Calu3 (cell line): ENCODE measurements around the gene BCR. TPM values are rescaled to one million over a fixed set of nuclear protein-coding genes. Genes with fewer than 3 reads are reported as not detected.

ENCODE experiments used
- BruUV-seq: library from RNA; stranded (reverse); fragments of 400-500 nt; replicated peaks from 2 replicates; lab custom pipeline; 2021; lab: Mats Ljungman, UMichigan
- CTCF ChIA-PET: fragments of 300-600 bp; sonication (Branson Sonifier 250); formaldehyde crosslinking; loops from one replicate; lab custom pipeline; 2022; ENCODE audit warnings: antibody characterized with exemption; lab: Charles Lee
- DNase-seq: peaks from one replicate; pipeline ENCODE4 v3.0.0; 2022
- H3K27ac Mint-ChIP-seq: one replicate; pipeline ENCODE4 v1.8.0; 2022; ENCODE audit warnings: mixed read lengths; ENCODE audit not compliant: unreplicated experiment
- H3K27me3 Mint-ChIP-seq: one replicate; pipeline ENCODE4 v1.8.0; 2022; ENCODE audit warnings: mixed read lengths; ENCODE audit not compliant: unreplicated experiment
- H3K36me3 Mint-ChIP-seq: one replicate; pipeline ENCODE4 v1.8.0; 2022; ENCODE audit warnings: mild to moderate bottlenecking, moderate library complexity, mixed read lengths; ENCODE audit not compliant: insufficient read depth, unreplicated experiment
- H3K4me1 Mint-ChIP-seq: one replicate; pipeline ENCODE4 v1.8.0; 2022; ENCODE audit warnings: mild to moderate bottlenecking, low read depth, mixed read lengths; ENCODE audit not compliant: unreplicated experiment
- H3K4me3 Mint-ChIP-seq: one replicate; pipeline ENCODE4 v1.8.0; 2022; ENCODE audit warnings: mild to moderate bottlenecking, low read depth, moderate library complexity, mixed read lengths; ENCODE audit not compliant: unreplicated experiment
- H3K9me3 Mint-ChIP-seq: one replicate; pipeline ENCODE4 v1.8.0; 2022; ENCODE audit warnings: low read depth, mixed read lengths; ENCODE audit not compliant: unreplicated experiment
- CTCF ChIP-seq: fragments of 200-600 bp; IDR thresholded peaks from one replicate; pipeline ENCODE4 v1.8.0; 2022; ENCODE audit warnings: antibody characterized with exemption; ENCODE audit not compliant: unreplicated experiment
- intact Hi-C: fragments of 100-400 bp; cut with micrococcal nuclease; formaldehyde crosslinking; loops from one replicate; pipeline ENCODE4 v1.10.0; 2022; ENCODE audit not compliant: unreplicated experiment
- total RNA-seq: library from RNA; stranded (reverse); gene quantifications from 2 replicates; pipeline ENCODE4 v1.2.3, GENCODE V29; 2022

Gene BCR
- total RNA-seq, 1 experiment from 2014 or later: 83.6 TPM

- CTCF ChIA-PET: interaction anchor here (0.7 kb wide), 1 partner anchor 48 kb away, joined by 3 read pairs; no protein-coding TSS in a partner anchor
- no peak for TF ChIP-seq CTCF
- H3K36me3 Mint-ChIP-seq: peaks cover 29% of the 10 kb centered on the region
- intact Hi-C loops: no loop called here
- peaks cover 2% of the 10 kb centered on the region for H3K9me3 Mint-ChIP-seq
- H3K4me1 Mint-ChIP-seq: peaks cover 24% of the 10 kb centered on the region
- no peak for DNase-seq
- BruUV-seq: no TSS peak
- no peak overlapping the region for H3K27ac Mint-ChIP-seq
- H3K4me3 Mint-ChIP-seq: no peak overlapping the region
- no peaks in the 10 kb centered on the region for H3K27me3 Mint-ChIP-seq
These were observed 53.6 kb downstream of the BCR start for GRCh38 chr22:23233752-23234408.

GRCh38 chr22:23234409-23235161, 54.3 kb downstream of the BCR start:
- no peak for DNase-seq
- no peak for TF ChIP-seq CTCF
- intact Hi-C loops: no loop called here
- no peaks in the 10 kb centered on the region for H3K9me3 Mint-ChIP-seq
- no peak overlapping the region for H3K4me3 Mint-ChIP-seq
- H3K36me3 Mint-ChIP-seq: peaks cover 28% of the 10 kb centered on the region
- CTCF ChIA-PET: interaction anchor here (0.7 kb wide), 1 partner anchor 47 kb away, joined by 3 read pairs; no protein-coding TSS in a partner anchor
- no peaks in the 10 kb centered on the region for H3K27me3 Mint-ChIP-seq
- BruUV-seq: no TSS peak
- H3K27ac Mint-ChIP-seq: no peak overlapping the region
- H3K4me1 Mint-ChIP-seq: peaks cover 24% of the 10 kb centered on the region

- intact Hi-C loops: no loop called here
- H3K27ac Mint-ChIP-seq: no peak overlapping the region
- DNase-seq: no peak
- H3K36me3 Mint-ChIP-seq: peaks cover 19% of the 10 kb centered on the region
- CTCF ChIA-PET: no interaction called here
- H3K4me3 Mint-ChIP-seq: no peak overlapping the region
- H3K27me3 Mint-ChIP-seq: no peaks in the 10 kb centered on the region
- BruUV-seq: no TSS peak
- peaks cover 26% of the 10 kb centered on the region for H3K4me1 Mint-ChIP-seq
- H3K9me3 Mint-ChIP-seq: no peaks in the 10 kb centered on the region
- TF ChIP-seq CTCF: no peak
These were observed 55.1 kb downstream of the BCR start for GRCh38 chr22:23235425-23235824.

DNA sequence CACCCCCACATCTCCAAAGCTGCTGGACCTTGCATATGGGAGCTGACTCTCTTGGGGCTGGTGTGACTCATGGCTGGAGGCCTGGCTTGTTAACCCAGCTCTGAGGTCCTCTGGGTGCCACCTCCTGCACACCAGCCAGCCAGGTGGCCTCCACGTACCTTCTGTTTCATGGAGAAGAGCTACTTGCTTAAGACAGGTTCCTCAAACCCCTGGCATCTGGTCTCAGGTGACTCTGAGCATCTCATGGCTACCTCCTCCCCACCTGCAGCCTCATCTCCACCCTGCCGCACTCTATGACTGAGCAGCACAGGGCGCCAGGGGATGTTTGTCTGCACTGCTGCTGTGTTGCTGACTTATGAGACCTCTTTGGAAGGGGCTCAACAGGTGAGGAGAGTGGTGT, 55.7 kb downstream of the BCR start:
- intact Hi-C loops: no loop called here
- no peak overlapping the region for H3K27ac Mint-ChIP-seq
- no peaks in the 10 kb centered on the region for H3K9me3 Mint-ChIP-seq
- CTCF ChIA-PET: no interaction called here
- DNase-seq: no peak
- no peak for TF ChIP-seq CTCF
- no TSS peak for BruUV-seq
- no peaks in the 10 kb centered on the region for H3K27me3 Mint-ChIP-seq
- no peak overlapping the region for H3K4me3 Mint-ChIP-seq
- H3K36me3 Mint-ChIP-seq: peaks cover 17% of the 10 kb centered on the region
- peaks cover 32% of the 10 kb centered on the region for H3K4me1 Mint-ChIP-seq
